ENCODE results near the gene PEDS1. TPM values are rescaled to one million over a fixed set of nuclear protein-coding genes. Genes with fewer than 3 reads are reported as not detected.

PEDS1 gene
- total and polyA plus RNA-seq, 2 of the 13 experiments (the other 11 are each of a cell fraction or from before 2014, with no cell fraction given) = 30.5 to 93.9 TPM

DNA sequence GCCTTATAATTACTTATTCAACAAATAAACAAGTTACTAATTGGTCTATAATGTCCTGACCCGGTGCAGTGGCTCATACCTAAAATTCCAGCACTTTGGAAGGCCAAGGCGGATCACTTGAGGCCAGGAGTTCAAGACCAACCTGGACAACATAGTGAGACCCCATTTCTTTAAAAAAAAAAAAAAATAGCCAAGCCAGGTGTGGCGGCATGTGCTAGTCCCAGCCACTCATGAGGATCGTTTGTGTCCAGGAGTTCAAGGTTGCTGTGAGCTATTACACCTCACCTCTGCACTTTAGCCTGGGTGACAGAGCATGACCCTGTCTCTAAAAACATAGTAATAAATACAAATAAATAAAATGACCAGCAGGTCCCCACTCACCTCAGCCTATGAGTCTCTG is 30.8 kb downstream of the PEDS1 start:
- Histone ChIP-seq H3K27ac (ENCODE audit: extremely low read length, insufficient read depth, low read length) (peak overlapping the region; percentile 2), H2AFZ (ENCODE audit: low read length) (no peak overlapping the region), H3K4me1 (ENCODE audit: insufficient read depth, low read length) (peaks cover 33% of the 10 kb centered on the region), H4K20me1 (ENCODE audit: insufficient read depth, low read length) (no peaks in the 10 kb centered on the region), H3K4me3 (replicated peaks in 1 of 3; ENCODE audit: insufficient read depth in 1 of 3, low read depth in 2 of 3, low read length in 3 of 3) (no peak overlapping the region), H3K9ac (ENCODE audit: insufficient read depth, low read depth, low read length) (no peak overlapping the region), H3K9me3 (ENCODE audit: low read length) (no peaks in the 10 kb centered on the region), H3K79me2 (ENCODE audit: insufficient read depth, low read length) (no peaks in the 10 kb centered on the region), H3K4me2 (ENCODE audit: low read depth, low read length) (no peak overlapping the region), H3K36me3 (replicated peaks in 1 of 2; ENCODE audit: control insufficient read depth in 1 of 2, insufficient read depth in 2 of 2, low read length in 2 of 2) (peaks cover 17 to 38% of the 10 kb centered on the region in 2 experiments), H3K27me3 (ENCODE audit: control insufficient read depth in 1 of 2, insufficient read depth in 2 of 2, low read length in 2 of 2) (no peaks in the 10 kb centered on the region)
- intact Hi-C loops (cut with micrococcal nuclease; ENCODE audit: unreplicated experiment) = loop anchor here (5.0 to 10.0 kb wide), 2 partner anchors 182 to 460 kb away; no protein-coding TSS in a partner anchor
- POLR2A ChIA-PET = interaction anchor here (1.0 to 5.3 kb wide), 5 partner anchors 21 to 66 kb away, joined by 3 to 104 read pairs (median 6); partner anchors contain the start of gene PEDS1
- BruUV-seq (replicated peaks) = no TSS peak
- in situ Hi-C loops (cut with HindIII; ENCODE audit: extremely low pct_ligation_motif_present, low pct_unique_long_range_greater_than_20kb) = loop anchor here (5.0 kb wide), 1 partner anchor 45 kb away; no protein-coding TSS in a partner anchor
- DNase-seq (ENCODE audit: low spot score) (no peak), FAIRE-seq (no peak), ATAC-seq (no peak)
- CTCF ChIA-PET (ENCODE audit: low intra/inter-chr PET ratio, low total read pairs) = interaction anchor here (0.6 to 5.9 kb wide), 3 partner anchors 47 to 171 kb away, joined by 3 to 115 read pairs (median 3); no protein-coding TSS in a partner anchor
- 77% methylated on average over 4 of the region's 4 CpGs for WGBS (ENCODE audit: low lambda C conversion rate)
- no peak for TF ChIP-seq ZSCAN5A (CRISPR knock-in tag; IDR thresholded peaks at IDR 0.05; ENCODE audit: borderline replicate concordance)
- no peak for TF ChIP-seq CREB3 (CRISPR knock-in tag; IDR thresholded peaks at IDR 0.05)
- TF ChIP-seq, protein P1, sequence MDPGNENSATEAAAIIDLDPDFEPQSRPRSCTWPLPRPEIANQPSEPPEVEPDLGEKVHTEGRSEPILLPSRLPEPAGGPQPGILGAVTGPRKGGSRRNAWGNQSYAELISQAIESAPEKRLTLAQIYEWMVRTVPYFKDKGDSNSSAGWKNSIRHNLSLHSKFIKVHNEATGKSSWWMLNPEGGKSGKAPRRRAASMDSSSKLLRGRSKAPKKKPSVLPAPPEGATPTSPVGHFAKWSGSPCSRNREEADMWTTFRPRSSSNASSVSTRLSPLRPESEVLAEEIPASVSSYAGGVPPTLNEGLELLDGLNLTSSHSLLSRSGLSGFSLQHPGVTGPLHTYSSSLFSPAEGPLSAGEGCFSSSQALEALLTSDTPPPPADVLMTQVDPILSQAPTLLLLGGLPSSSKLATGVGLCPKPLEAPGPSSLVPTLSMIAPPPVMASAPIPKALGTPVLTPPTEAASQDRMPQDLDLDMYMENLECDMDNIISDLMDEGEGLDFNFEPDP (CRISPR knock-in tag; conservative IDR thresholded peaks at IDR 0.05) = no peak
- no peak for TF ChIP-seq ZNF281 (CRISPR knock-in tag; IDR thresholded peaks at IDR 0.05; ENCODE audit: borderline replicate concordance)
- no peak for TF ChIP-seq ZFP91 (CRISPR knock-in tag; IDR thresholded peaks at IDR 0.05; ENCODE audit: borderline replicate concordance)
- TF ChIP-seq ZNF891 (CRISPR knock-in tag; IDR thresholded peaks at IDR 0.05) = no peak
- no peak for TF ChIP-seq FOXK2 (IDR thresholded peaks at IDR 0.05)
- TF ChIP-seq ZMYM3 (CRISPR knock-in tag; IDR thresholded peaks at IDR 0.05) = peak; percentile 40; the same call in 1 of the 2 replicates
- no peak for TF ChIP-seq SCMH1 (CRISPR knock-in tag; IDR thresholded peaks at IDR 0.05; ENCODE audit: borderline replicate concordance)
- TF ChIP-seq TEF (CRISPR knock-in tag; IDR thresholded peaks at IDR 0.05) = no peak
- no peak for TF ChIP-seq SIX4 (CRISPR knock-in tag; IDR thresholded peaks at IDR 0.05)
- TF ChIP-seq JARID2 (CRISPR knock-in tag; IDR thresholded peaks at IDR 0.05; ENCODE audit: insufficient replicate concordance) = no peak
- no peak for TF ChIP-seq HOXD1 (CRISPR knock-in tag; IDR thresholded peaks at IDR 0.05)
- no peak for TF ChIP-seq FOXC1 (CRISPR knock-in tag; IDR thresholded peaks at IDR 0.05; ENCODE audit: borderline replicate concordance)
- no peak for TF ChIP-seq KLF13 (CRISPR knock-in tag; IDR thresholded peaks at IDR 0.05)
- no peak for TF ChIP-seq IRF2 (CRISPR knock-in tag; IDR thresholded peaks at IDR 0.05)

Data from HepG2 (cell line).